GM21447 (cell line): Measurements from ENCODE around the gene KNDC1.

Experiments
- ATAC-seq: cut with Tn5 transposase; IDR thresholded peaks from one replicate; pipeline ENCODE4 v1.9.1; 2021; ENCODE audit not compliant: unreplicated experiment

The KNDC1 gene

GRCh38 chr10:133270773-133271297, 110.8 kb downstream of the KNDC1 start:
- ATAC-seq, result no peak

GRCh38 chr10:133271521-133272300, 111.7 kb downstream of the KNDC1 start:
- ATAC-seq, result no peak

GRCh38 chr10:133272301-133272963, 112.4 kb downstream of the KNDC1 start:
- no peak for ATAC-seq

GRCh38 chr10:133272964-133273420, 113.0 kb downstream of the KNDC1 start:
- no peak for ATAC-seq

GRCh38 chr10:133273534-133274143, 113.6 kb downstream of the KNDC1 start:
- no peak for ATAC-seq

GRCh38 chr10:133274751-133275683, 115.0 kb downstream of the KNDC1 start:
- peak; percentile 51 for ATAC-seq

GRCh38 chr10:133275684-133276092, 115.7 kb downstream of the KNDC1 start:
- peak; percentile 29 for ATAC-seq
